Hepatocyte (in vitro differentiated cells): ENCODE results near the gene TXNRD1. TPM values are rescaled to one million over a fixed set of nuclear protein-coding genes. Genes with fewer than 3 reads are reported as not detected.

ENCODE experiments used
- DNase-seq: peaks from one replicate; pipeline ENCODE4 v3.0.0-alpha.2; 2016; ENCODE audit warnings: low spot score
- H2AFZ ChIP-seq: fragments of 200-600 bp; sonication (generic); 2 replicates; pipeline ENCODE4 v1.6.0; 2016; ENCODE audit warnings: antibody characterized with exemption, mild to moderate bottlenecking
- H3K27ac ChIP-seq: fragments of 200-600 bp; sonication (generic); 2 replicates; pipeline ENCODE4 v1.5.1; 2016; ENCODE audit warnings: mild to moderate bottlenecking
- H3K27me3 ChIP-seq: fragments of 200-600 bp; sonication (generic); 2 replicates; pipeline ENCODE4 v1.6.1; 2016
- H3K36me3 ChIP-seq: fragments of 200-600 bp; sonication (generic); replicated peaks from 2 replicates; pipeline ENCODE4 v1.5.1; 2016; ENCODE audit warnings: low read depth; ENCODE audit not compliant: insufficient read depth
- H3K4me1 ChIP-seq: fragments of 200-600 bp; sonication (generic); 2 replicates; pipeline ENCODE4 v1.5.1; 2016; ENCODE audit warnings: mild to moderate bottlenecking, moderate library complexity; ENCODE audit not compliant: insufficient read depth
- H3K4me2 ChIP-seq: fragments of 200-600 bp; sonication (generic); 2 replicates; pipeline ENCODE4 v1.6.0; 2016
- H3K4me3 ChIP-seq: fragments of 200-600 bp; sonication (generic); 2 replicates; pipeline ENCODE4 v1.5.1; 2016; ENCODE audit warnings: mild to moderate bottlenecking
- H3K79me2 ChIP-seq: fragments of 200-600 bp; sonication (generic); 2 replicates; pipeline ENCODE4 v1.6.0; 2017; ENCODE audit warnings: mild to moderate bottlenecking
- H3K9me2 ChIP-seq: fragments of 200-600 bp; sonication (generic); replicated peaks from 2 replicates; pipeline ENCODE4 v1.6.0; 2017; ENCODE audit warnings: mild to moderate bottlenecking; ENCODE audit not compliant: insufficient read depth
- H3K9me3 ChIP-seq: fragments of 200-600 bp; sonication (generic); 2 replicates; pipeline ENCODE4 v1.5.1; 2016; ENCODE audit warnings: low read depth, mild to moderate bottlenecking
- H4K20me1 ChIP-seq: fragments of 200-600 bp; sonication (generic); 2 replicates; pipeline ENCODE4 v1.6.0; 2016; ENCODE audit warnings: mild to moderate bottlenecking; ENCODE audit not compliant: insufficient read depth, poor library complexity, severe bottlenecking
- CTCF ChIP-seq: fragments of 200-600 bp; sonication (generic); IDR thresholded peaks from 2 replicates; pipeline ENCODE4 v1.5.1; 2016; ENCODE audit warnings: antibody characterized with exemption, mild to moderate bottlenecking; ENCODE audit not compliant: poor library complexity
- EZH2 ChIP-seq: fragments of 200-600 bp; sonication (generic); IDR thresholded peaks from 2 replicates; pipeline ENCODE4 v1.6.1; 2016; ENCODE audit warnings: antibody characterized with exemption, mild to moderate bottlenecking, borderline replicate concordance
- EZH2phosphoT487 ChIP-seq: fragments of 200-600 bp; sonication (generic); IDR thresholded peaks from one replicate; pipeline ENCODE4 v1.6.1; 2018; ENCODE audit warnings: antibody characterized with exemption, mild to moderate bottlenecking, low read depth, moderate library complexity; ENCODE audit not compliant: unreplicated experiment, severe bottlenecking
- WGBS: methylation state at CpG from one replicate; pipeline ENCODE4 v1.1.6; 2016; ENCODE audit warnings: low lambda C conversion rate; ENCODE audit errors: missing lambda C conversion rate; 5-methylcytosine and 5-hydroxymethylcytosine counted together
- polyA plus RNA-seq: library from polyadenylated mRNA; unstranded; fragments of >200 nt; fragmentation: Nextera tagmentation; extraction: Ambion mirVana; gene quantifications from 2 replicates; pipeline ENCODE4 v1.2.1, GENCODE V29; 2016
- total RNA-seq: library from RNA; depleted of rRNA; stranded (reverse); fragments of >200 nt; gene quantifications from 2 replicates; pipeline ENCODE4 v1.2.3, GENCODE V29; 2014

Gene TXNRD1
- total and polyA plus RNA-seq, 2 experiments from 2014 or later = 49.8 to 113 TPM

GRCh38 chr12:104190641-104191176, 24.9 kb upstream of the TXNRD1 start:
- Histone ChIP-seq H3K4me3 (no peak overlapping the region), H3K9me2 (no peaks in the 10 kb centered on the region), H3K79me2 (no peaks in the 10 kb centered on the region), H3K36me3 (no peaks in the 10 kb centered on the region), H3K4me1 (no peaks in the 10 kb centered on the region), H3K27me3 (no peaks in the 10 kb centered on the region), H3K9me3 (no peaks in the 10 kb centered on the region), H3K27ac (no peak overlapping the region), H4K20me1 (no peaks in the 10 kb centered on the region), H2AFZ (no peak overlapping the region), H3K4me2 (no peak overlapping the region)
- 95% methylated on average over 3 of the region's 3 CpGs for WGBS
- no peak for TF ChIP-seq CTCF
- TF ChIP-seq EZH2phosphoT487 = no peak
- TF ChIP-seq EZH2 = no peak
- DNase-seq = no peak

- no peak for TF ChIP-seq EZH2phosphoT487
- TF ChIP-seq CTCF = no peak
- H3K27ac ChIP-seq = no peak overlapping the region
- no peak overlapping the region for H3K4me2 ChIP-seq
- H2AFZ ChIP-seq = no peak overlapping the region
- no peaks in the 10 kb centered on the region for H3K4me1 ChIP-seq
- H3K4me3 ChIP-seq = no peak overlapping the region
- H3K27me3 ChIP-seq = no peaks in the 10 kb centered on the region
- WGBS = 99% methylated on average over 2 of the region's 2 CpGs
- H3K9me3 ChIP-seq = no peaks in the 10 kb centered on the region
- no peaks in the 10 kb centered on the region for H3K79me2 ChIP-seq
- no peaks in the 10 kb centered on the region for H3K9me2 ChIP-seq
- no peaks in the 10 kb centered on the region for H4K20me1 ChIP-seq
- no peaks in the 10 kb centered on the region for H3K36me3 ChIP-seq
- DNase-seq = no peak
Observed at GRCh38 chr12:104197264-104197663, 18.3 kb upstream of the TXNRD1 start.

GRCh38 chr12:104199964-104200363, 15.6 kb upstream of the TXNRD1 start:
- no peak overlapping the region for H3K4me2 ChIP-seq
- H3K4me1 ChIP-seq = no peaks in the 10 kb centered on the region
- WGBS = 86% methylated on average over 2 of the region's 2 CpGs
- H2AFZ ChIP-seq = no peak overlapping the region
- H3K36me3 ChIP-seq = no peaks in the 10 kb centered on the region
- H3K4me3 ChIP-seq = no peak overlapping the region
- no peaks in the 10 kb centered on the region for H3K27me3 ChIP-seq
- H3K9me3 ChIP-seq = no peaks in the 10 kb centered on the region
- H3K27ac ChIP-seq = no peak overlapping the region
- H4K20me1 ChIP-seq = no peaks in the 10 kb centered on the region
- DNase-seq = no peak
- H3K79me2 ChIP-seq = no peaks in the 10 kb centered on the region
- TF ChIP-seq EZH2 (no peak), CTCF (no peak), EZH2phosphoT487 (no peak)
- H3K9me2 ChIP-seq = no peaks in the 10 kb centered on the region
